ENCODE data around the gene ATP6V0A1.
"Not testable (repeated sequence)": the region's sequence is repeated elsewhere in the genome, so short reads cannot be mapped to it uniquely, and the experiment has no call there.

ATP6V0A1 gene

GRCh38 chr17:42548993-42549755, 90.5 kb downstream of the ATP6V0A1 start:
- H3K36me3 ChIP-seq (ENCODE audit: control insufficient read depth in 4 of 4, insufficient read depth in 4 of 4, low read length in 3 of 4), result peaks cover 0 to 7% (median 2%) of the 10 kb centered on the region in 4 experiments
- POLR2A ChIA-PET, result no interaction called here

GRCh38 chr17:42552736-42553135, 94.1 kb downstream of the ATP6V0A1 start, which contains the start of gene HSD17B1:
TSS of gene HSD17B1 (plus strand) at chr17:42552923. CDS start at chr17:42552934, 11 bp downstream.
- 98% methylated on average over 8 of the region's 15 CpGs for whole genome bisulfite sequencing (ENCODE audit: insufficient coverage)
- H3K4me3 ChIP-seq (ENCODE audit: control insufficient read depth in 1 of 7, extremely low read depth in 1 of 7, insufficient read depth in 4 of 7, low read depth in 2 of 7, low read length in 6 of 7), result peak within 1 kb of the TSS in 3 of 7 experiments; percentile 88 to 95 (median 93)
- H3K27me3 ChIP-seq (replicated peaks in 2 of 5; ENCODE audit: control insufficient read depth in 4 of 5, insufficient read depth in 5 of 5, low read length in 4 of 5); CTCF ChIA-PET; DNase-seq; H3K36me3 ChIP-seq (ENCODE audit: control insufficient read depth in 4 of 4, insufficient read depth in 4 of 4, low read length in 3 of 4); H3K9me3 ChIP-seq (ENCODE audit: control extremely low read depth in 1 of 5, control insufficient read depth in 4 of 5, insufficient read depth in 2 of 5, low read depth in 1 of 5, low read length in 4 of 5); POLR2A ChIA-PET: not testable (repeated sequence)
- H3K27ac ChIP-seq (ENCODE audit: insufficient read depth in 1 of 2, low read depth in 1 of 2, low read length in 2 of 2, poor library complexity in 1 of 2, severe bottlenecking in 2 of 2), result peak within 1 kb of the TSS in 1 of 2 experiments; percentile 92
- peaks cover 3 to 27% (median 20%) of the 10 kb centered on the region in 4 experiments for H3K4me1 ChIP-seq (ENCODE audit: control extremely low read depth in 1 of 4, control insufficient read depth in 4 of 4, insufficient read depth in 4 of 4, low read length in 3 of 4)

More at GRCh38 chr17:42548993-42549755, 90.5 kb downstream of the ATP6V0A1 start:
- H3K9me3 ChIP-seq (ENCODE audit: control extremely low read depth in 1 of 5, control insufficient read depth in 4 of 5, insufficient read depth in 2 of 5, low read depth in 1 of 5, low read length in 4 of 5), result no peaks in the 10 kb centered on the region
- peaks cover 0 to 15% (median 11%) of the 10 kb centered on the region in 4 experiments for H3K4me1 ChIP-seq (ENCODE audit: control extremely low read depth in 1 of 4, control insufficient read depth in 4 of 4, insufficient read depth in 4 of 4, low read length in 3 of 4)
- H3K27ac ChIP-seq (ENCODE audit: insufficient read depth in 1 of 2, low read depth in 1 of 2, low read length in 2 of 2, poor library complexity in 1 of 2, severe bottlenecking in 2 of 2), result no peak overlapping the region
- whole genome bisulfite sequencing (ENCODE audit: insufficient coverage), result 90% methylated on average over 9 of the region's 14 CpGs
- DNase-seq, result no peak
- CTCF ChIA-PET, result interaction anchor here (1.1 to 2.8 kb wide), 4 partner anchors 11 to 29 kb away, joined by 3 to 11 read pairs (median 6); partner anchors contain the start of gene NAGLU
- H3K4me3 ChIP-seq (ENCODE audit: control insufficient read depth in 1 of 7, extremely low read depth in 1 of 7, insufficient read depth in 4 of 7, low read depth in 2 of 7, low read length in 6 of 7), result peak overlapping the region in 2 of 7 experiments; percentile 60 to 68
- H3K27me3 ChIP-seq (replicated peaks in 2 of 5; ENCODE audit: control insufficient read depth in 4 of 5, insufficient read depth in 5 of 5, low read length in 4 of 5), result no peaks in the 10 kb centered on the region

GRCh38 chr17:42553161-42553818, 94.6 kb downstream of the ATP6V0A1 start:
- 95% methylated on average over 40 of the region's 45 CpGs for WGBS (ENCODE audit: insufficient coverage)

DNA sequence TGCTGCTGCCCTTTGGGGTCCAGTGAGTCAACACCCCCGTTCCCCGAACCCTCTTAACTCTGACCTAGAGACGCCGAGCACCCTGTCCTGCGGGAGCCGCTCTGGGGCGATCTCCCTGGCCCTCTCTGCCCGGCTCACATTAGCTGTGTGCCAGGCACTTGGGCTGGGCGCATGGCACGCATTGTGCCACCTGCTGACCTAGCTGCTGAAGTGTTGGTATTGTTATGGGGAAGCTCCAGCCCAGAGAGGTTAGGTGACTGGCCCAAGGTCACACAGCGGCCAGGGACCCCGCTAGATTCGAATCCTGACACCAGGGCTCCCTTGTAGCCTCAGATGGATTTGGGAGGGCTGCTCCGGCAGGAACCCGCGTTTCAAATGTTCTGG, 95.2 kb downstream of the ATP6V0A1 start:
- 91% methylated on average over 12 of the region's 16 CpGs for WGBS (ENCODE audit: insufficient coverage)
- Histone ChIP-seq H3K4me3 (ENCODE audit: control insufficient read depth in 1 of 7, extremely low read depth in 1 of 7, insufficient read depth in 4 of 7, low read depth in 2 of 7, low read length in 6 of 7) (peak overlapping the region; percentile 63 to 95 (median 88)), H3K9me3 (ENCODE audit: control extremely low read depth in 1 of 5, control insufficient read depth in 4 of 5, insufficient read depth in 2 of 5, low read depth in 1 of 5, low read length in 4 of 5) (no peaks in the 10 kb centered on the region), H3K27me3 (replicated peaks in 2 of 5; ENCODE audit: control insufficient read depth in 4 of 5, insufficient read depth in 5 of 5, low read length in 4 of 5) (no peaks in the 10 kb centered on the region), H3K4me1 (ENCODE audit: control extremely low read depth in 1 of 4, control insufficient read depth in 4 of 4, insufficient read depth in 4 of 4, low read length in 3 of 4) (peaks cover 3 to 20% (median 15%) of the 10 kb centered on the region in 4 experiments), H3K27ac (ENCODE audit: insufficient read depth in 1 of 2, low read depth in 1 of 2, low read length in 2 of 2, poor library complexity in 1 of 2, severe bottlenecking in 2 of 2) (peak overlapping the region in 1 of 2 experiments; percentile 92), H3K36me3 (ENCODE audit: control insufficient read depth in 4 of 4, insufficient read depth in 4 of 4, low read length in 3 of 4) (peaks cover 0 to 1% (median 0%) of the 10 kb centered on the region in 4 experiments)
- peak in 1 of 3 donors; percentile 21 for DNase-seq
- ChIA-PET CTCF (interaction anchor here (0.6 to 1.3 kb wide), 3 partner anchors 9 to 546 kb away, joined by 3 to 5 read pairs (median 3); no protein-coding TSS in a partner anchor), POLR2A (interaction anchor here (0.7 to 1.4 kb wide), 3 partner anchors 13 to 56 kb away, joined by 3 to 6 read pairs (median 4); partner anchors contain the start of genes MLX, RETREG3 and TUBG1)

More at GRCh38 chr17:42553161-42553818, 94.6 kb downstream of the ATP6V0A1 start:
- Histone ChIP-seq H3K4me3 (ENCODE audit: control insufficient read depth in 1 of 7, extremely low read depth in 1 of 7, insufficient read depth in 4 of 7, low read depth in 2 of 7, low read length in 6 of 7) (no peak overlapping the region), H3K27me3 (replicated peaks in 2 of 5; ENCODE audit: control insufficient read depth in 4 of 5, insufficient read depth in 5 of 5, low read length in 4 of 5) (no peaks in the 10 kb centered on the region), H3K9me3 (ENCODE audit: control extremely low read depth in 1 of 5, control insufficient read depth in 4 of 5, insufficient read depth in 2 of 5, low read depth in 1 of 5, low read length in 4 of 5) (no peaks in the 10 kb centered on the region), H3K36me3 (ENCODE audit: control insufficient read depth in 4 of 4, insufficient read depth in 4 of 4, low read length in 3 of 4) (peaks cover 0 to 1% (median 0%) of the 10 kb centered on the region in 4 experiments), H3K27ac (ENCODE audit: insufficient read depth in 1 of 2, low read depth in 1 of 2, low read length in 2 of 2, poor library complexity in 1 of 2, severe bottlenecking in 2 of 2) (peak overlapping the region in 1 of 2 experiments; percentile 92), H3K4me1 (ENCODE audit: control extremely low read depth in 1 of 4, control insufficient read depth in 4 of 4, insufficient read depth in 4 of 4, low read length in 3 of 4) (peaks cover 3 to 24% (median 17%) of the 10 kb centered on the region in 4 experiments)
- ChIA-PET POLR2A (no interaction called here), CTCF (interaction anchor here (1.2 to 1.3 kb wide), 2 partner anchors 8 to 12 kb away, joined by 3 read pairs; no protein-coding TSS in a partner anchor)
- DNase-seq, result no peak

DNA sequence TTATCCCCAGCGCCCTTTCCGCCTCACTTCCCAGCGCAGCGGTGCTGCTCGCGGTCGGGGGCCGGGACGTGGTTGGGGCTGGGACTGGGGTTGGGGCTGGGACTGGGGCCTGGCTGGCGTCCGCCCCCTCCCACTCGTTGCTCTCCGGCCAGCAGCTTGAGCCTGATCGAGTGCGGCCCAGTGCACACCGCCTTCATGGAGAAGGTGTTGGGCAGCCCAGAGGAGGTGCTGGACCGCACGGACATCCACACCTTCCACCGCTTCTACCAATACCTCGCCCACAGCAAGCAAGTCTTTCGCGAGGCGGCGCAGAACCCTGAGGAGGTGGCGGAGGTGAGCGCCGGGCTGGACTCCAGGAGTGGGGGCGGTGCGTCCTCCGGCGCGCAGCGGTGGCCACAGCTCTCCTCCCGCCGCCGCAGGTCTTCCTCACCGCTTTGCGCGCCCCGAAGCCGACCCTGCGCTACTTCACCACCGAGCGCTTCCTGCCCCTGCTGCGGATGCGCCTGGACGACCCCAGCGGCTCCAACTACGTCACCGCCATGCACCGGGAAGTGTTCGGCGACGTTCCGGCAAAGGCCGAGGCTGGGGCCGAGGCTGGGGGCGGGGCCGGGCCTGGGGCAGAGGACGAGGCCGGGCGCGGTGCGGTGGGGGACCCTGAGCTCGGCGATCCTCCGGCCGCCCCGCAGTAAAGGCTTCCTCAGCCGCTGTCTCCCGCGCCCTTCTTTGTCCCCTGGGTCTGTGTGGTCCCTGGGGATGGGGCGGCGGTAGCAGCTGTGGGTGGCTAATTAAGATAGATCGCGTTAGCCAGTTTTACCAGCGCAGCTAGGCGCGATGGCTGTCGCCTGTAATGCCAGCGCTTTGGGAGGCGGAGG, 95.8 kb downstream of the ATP6V0A1 start:
- Histone ChIP-seq H3K36me3 (ENCODE audit: control insufficient read depth in 4 of 4, insufficient read depth in 4 of 4, low read length in 3 of 4) (peaks cover 0 to 1% (median 0%) of the 10 kb centered on the region in 4 experiments), H3K27ac (ENCODE audit: insufficient read depth in 1 of 2, low read depth in 1 of 2, low read length in 2 of 2, poor library complexity in 1 of 2, severe bottlenecking in 2 of 2) (peak overlapping the region; percentile 87 to 92), H3K9me3 (ENCODE audit: control extremely low read depth in 1 of 5, control insufficient read depth in 4 of 5, insufficient read depth in 2 of 5, low read depth in 1 of 5, low read length in 4 of 5) (no peaks in the 10 kb centered on the region), H3K4me3 (ENCODE audit: control insufficient read depth in 1 of 7, extremely low read depth in 1 of 7, insufficient read depth in 4 of 7, low read depth in 2 of 7, low read length in 6 of 7) (peak overlapping the region; percentile 63 to 95 (median 88)), H3K27me3 (replicated peaks in 2 of 5; ENCODE audit: control insufficient read depth in 4 of 5, insufficient read depth in 5 of 5, low read length in 4 of 5) (no peaks in the 10 kb centered on the region), H3K4me1 (ENCODE audit: control extremely low read depth in 1 of 4, control insufficient read depth in 4 of 4, insufficient read depth in 4 of 4, low read length in 3 of 4) (peaks cover 3 to 19% (median 14%) of the 10 kb centered on the region in 4 experiments)
- DNase-seq, result peak; percentile 85 to 94 (median 92)
- ChIA-PET POLR2A (interaction anchor here (0.7 to 1.4 kb wide), 4 partner anchors 12 to 55 kb away, joined by 3 to 6 read pairs (median 4); partner anchors contain the start of genes MLX, RETREG3 and TUBG1), CTCF (interaction anchor here (0.5 to 1.3 kb wide), 4 partner anchors 9 to 610 kb away, joined by 3 to 5 read pairs (median 4); no protein-coding TSS in a partner anchor)
- WGBS (ENCODE audit: insufficient coverage), result 0% methylated on average over 53 of the region's 82 CpGs

- CTCF ChIA-PET, result interaction anchor here (0.5 kb wide), 1 partner anchor 610 kb away, joined by 4 read pairs; no protein-coding TSS in a partner anchor
- H3K9me3 ChIP-seq (ENCODE audit: control extremely low read depth in 1 of 5, control insufficient read depth in 4 of 5, insufficient read depth in 2 of 5, low read depth in 1 of 5, low read length in 4 of 5), result no peaks in the 10 kb centered on the region
- no peaks in the 10 kb centered on the region for H3K27me3 ChIP-seq (replicated peaks in 2 of 5; ENCODE audit: control insufficient read depth in 4 of 5, insufficient read depth in 5 of 5, low read length in 4 of 5)
- DNase-seq, result no peak
- POLR2A ChIA-PET, result interaction anchor here (0.7 to 1.4 kb wide), 3 partner anchors 11 to 53 kb away, joined by 3 to 6 read pairs (median 4); partner anchors contain the start of gene MLX
- WGBS (ENCODE audit: insufficient coverage), result 30% methylated on average over 3 of the region's 4 CpGs
- H3K27ac ChIP-seq (ENCODE audit: insufficient read depth in 1 of 2, low read depth in 1 of 2, low read length in 2 of 2, poor library complexity in 1 of 2, severe bottlenecking in 2 of 2), result peak overlapping the region; percentile 87 to 92
- peaks cover 0 to 1% (median 0%) of the 10 kb centered on the region in 4 experiments for H3K36me3 ChIP-seq (ENCODE audit: control insufficient read depth in 4 of 4, insufficient read depth in 4 of 4, low read length in 3 of 4)
- H3K4me3 ChIP-seq (ENCODE audit: control insufficient read depth in 1 of 7, extremely low read depth in 1 of 7, insufficient read depth in 4 of 7, low read depth in 2 of 7, low read length in 6 of 7), result peak overlapping the region; percentile 63 to 95 (median 88)
- H3K4me1 ChIP-seq (ENCODE audit: control extremely low read depth in 1 of 4, control insufficient read depth in 4 of 4, insufficient read depth in 4 of 4, low read length in 3 of 4), result peaks cover 3 to 19% (median 14%) of the 10 kb centered on the region in 4 experiments
Observed at GRCh38 chr17:42555122-42555622, 96.5 kb downstream of the ATP6V0A1 start.

Measured in common myeloid progenitor, CD34-positive (primary cell).